IMR-90 (cell line): ENCODE data around the gene MAP6. TPM values are rescaled to one million over a fixed set of nuclear protein-coding genes. Genes with fewer than 3 reads are reported as not detected.

Source experiments
- ATAC-seq: fragments of 200-7000 bp; cut with Tn5 transposase; 2 replicates; pipeline ENCODE4 v1.9.1; 2020; ENCODE audit warnings: low read depth, mild to moderate bottlenecking, moderate library complexity
- BruUV-seq: library from RNA; stranded (reverse); fragments of 400-500 nt; replicated peaks from 2 replicates; lab custom pipeline; 2021; lab: Mats Ljungman, UMichigan
- CTCF ChIA-PET: fragments of 300-600 bp; formaldehyde crosslinking; extraction: SDS; loops from one replicate; lab custom pipeline; 2021; ENCODE audit warnings: antibody characterized with exemption; lab: Yijun Ruan, JAX
- POLR2A ChIA-PET: fragments of 300-600 bp; sonication (Branson Sonifier 250); formaldehyde crosslinking; loops from one replicate; lab custom pipeline; 2022; ENCODE audit warnings: antibody characterized with exemption; ENCODE audit not compliant: unreplicated experiment; lab: Charles Lee
- DNase-seq: peaks from one replicate; pipeline ENCODE4 v3.0.0; 2013
- H2AFZ ChIP-seq: replicated peaks from 2 replicates; pipeline ENCODE3; 2013; ENCODE audit warnings: low read length, mild to moderate bottlenecking; ENCODE audit not compliant: poor library complexity
- H2AK5ac ChIP-seq: 2 replicates; pipeline ENCODE4 v1.6.1; 2013; ENCODE audit warnings: low read depth, low read length, inconsistent platforms
- H2AK9ac ChIP-seq: replicated peaks from 2 replicates; pipeline ENCODE3; 2013; ENCODE audit warnings: mild to moderate bottlenecking, low read depth, low read length, moderate library complexity; ENCODE audit not compliant: poor library complexity
- H2BK120ac ChIP-seq: 2 replicates; pipeline ENCODE4 v1.6.1; 2013; ENCODE audit warnings: low read depth, low read length, inconsistent platforms
- H2BK15ac ChIP-seq: 3 replicates; pipeline ENCODE4 v1.6.1; 2013; ENCODE audit warnings: low read depth, low read length, inconsistent platforms
- H2BK20ac ChIP-seq: 2 replicates; pipeline ENCODE4 v1.6.1; 2013; ENCODE audit warnings: low read depth, mild to moderate bottlenecking, inconsistent platforms, low read length, moderate library complexity
- H2BK5ac ChIP-seq: 2 replicates; pipeline ENCODE4 v1.6.1; 2013; ENCODE audit warnings: mild to moderate bottlenecking, low read depth, low read length, inconsistent platforms; ENCODE audit not compliant: poor library complexity, severe bottlenecking
- H3K14ac ChIP-seq: replicated peaks from 2 replicates; pipeline ENCODE4 v1.6.1; 2013; ENCODE audit warnings: low read depth, low read length, inconsistent platforms
- H3K18ac ChIP-seq: 2 replicates; pipeline ENCODE4 v1.6.1; 2013; ENCODE audit warnings: low read depth, low read length, control low read depth
- H3K23ac ChIP-seq: 2 replicates; pipeline ENCODE4 v1.6.1; 2013; ENCODE audit warnings: low read depth, low read length, inconsistent platforms
- H3K27ac ChIP-seq: 2 replicates; pipeline ENCODE4 v1.5.1; 2013; ENCODE audit warnings: mild to moderate bottlenecking, control low read depth, low read length; ENCODE audit not compliant: insufficient read depth
- H3K27me3 ChIP-seq: 2 replicates; pipeline ENCODE4 v1.6.1; 2013; ENCODE audit warnings: low read length; ENCODE audit not compliant: control insufficient read depth, insufficient read depth
- H3K36me3 ChIP-seq: 2 replicates; pipeline ENCODE4 v1.6.1; 2013; ENCODE audit warnings: low read length, mixed read lengths; ENCODE audit not compliant: control insufficient read depth, insufficient read depth
- H3K4ac ChIP-seq: 2 replicates; pipeline ENCODE4 v1.6.1; 2013; ENCODE audit warnings: low read depth, low read length, inconsistent platforms
- H3K4me1 ChIP-seq: 2 replicates; pipeline ENCODE4 v1.6.1; 2013; ENCODE audit warnings: low read length, mixed read lengths; ENCODE audit not compliant: control insufficient read depth, insufficient read depth
- H3K4me2 ChIP-seq: 2 replicates; pipeline ENCODE4 v1.6.1; 2013; ENCODE audit warnings: low read depth, mild to moderate bottlenecking, control low read depth, low read length, moderate library complexity
- H3K4me3 ChIP-seq: 2 replicates; pipeline ENCODE4 v1.5.1; 2013; ENCODE audit warnings: low read depth, mild to moderate bottlenecking, control low read depth, low read length, moderate library complexity; ENCODE audit not compliant: insufficient read depth
- H3K56ac ChIP-seq: 2 replicates; pipeline ENCODE4 v1.6.1; 2013; ENCODE audit warnings: low read length, inconsistent platforms; ENCODE audit not compliant: insufficient read depth; ENCODE audit errors: extremely low read depth
- H3K79me1 ChIP-seq, 2 experiments: 2 replicates each; pipeline ENCODE4 v1.6.1; 2013; ENCODE audit warnings: low read length in 2 of 2, inconsistent platforms in 1 of 2, low read depth in 1 of 2
- H3K9ac ChIP-seq: 2 replicates; pipeline ENCODE4 v1.6.1; 2013; ENCODE audit warnings: low read depth, low read length, control low read depth
- H3K9me1 ChIP-seq: 2 replicates; pipeline ENCODE4 v1.6.1; 2013; ENCODE audit warnings: low read length, inconsistent platforms; ENCODE audit not compliant: insufficient read depth
- H3K9me3 ChIP-seq: 2 replicates; pipeline ENCODE4 v1.6.1; 2013; ENCODE audit warnings: low read length; ENCODE audit not compliant: control insufficient read depth, insufficient read depth
- H4K20me1 ChIP-seq: 2 replicates; pipeline ENCODE4 v1.6.1; 2013; ENCODE audit warnings: low read length, inconsistent platforms; ENCODE audit not compliant: insufficient read depth
- H4K5ac ChIP-seq: 2 replicates; pipeline ENCODE4 v1.6.1; 2013; ENCODE audit warnings: mild to moderate bottlenecking, low read depth, low read length, control low read depth
- H4K8ac ChIP-seq, 2 experiments: 2 replicates each; pipeline ENCODE4 v1.6.1; 2013; ENCODE audit warnings: low read depth in 2 of 2, low read length in 2 of 2, control low read depth in 1 of 2, inconsistent platforms in 1 of 2
- H4K91ac ChIP-seq: 2 replicates; pipeline ENCODE4 v1.6.1; 2013; ENCODE audit warnings: low read depth, low read length, inconsistent platforms; ENCODE audit not compliant: insufficient read depth
- BHLHE40 ChIP-seq: fragments of 150-350 bp; IDR thresholded peaks from 2 replicates; pipeline ENCODE4 v1.6.1; 2016; ENCODE audit warnings: mild to moderate bottlenecking, low read depth, low read length
- CEBPB ChIP-seq: IDR thresholded peaks from 2 replicates; pipeline ENCODE4 v1.6.1; 2012; ENCODE audit warnings: low read depth, low read length, improper control_type of control experiment
- CHD1 ChIP-seq: IDR thresholded peaks from 2 replicates; pipeline ENCODE4 v1.6.1; 2012; ENCODE audit warnings: low read depth, low read length, improper control_type of control experiment
- CTCF ChIP-seq: conservative IDR thresholded peaks from 2 replicates; pipeline ENCODE4 v1.5.1; 2012; ENCODE audit warnings: mild to moderate bottlenecking, low read depth, low read length, improper control_type of control experiment
- ELK1 ChIP-seq: fragments of 150-350 bp; IDR thresholded peaks from 2 replicates; pipeline ENCODE4 v1.6.1; 2016; ENCODE audit warnings: low read depth, mild to moderate bottlenecking, low read length, moderate library complexity, borderline replicate concordance
- FOS ChIP-seq: fragments of 150-350 bp; IDR thresholded peaks from 2 replicates; pipeline ENCODE4 v1.6.1; 2016; ENCODE audit warnings: low read depth, low read length
- MAFK ChIP-seq: IDR thresholded peaks from 2 replicates; pipeline ENCODE4 v1.6.1; 2012; ENCODE audit warnings: low read depth, low read length, improper control_type of control experiment
- MAZ ChIP-seq: IDR thresholded peaks from 2 replicates; pipeline ENCODE4 v1.6.1; 2012; ENCODE audit warnings: low read depth, mild to moderate bottlenecking, low read length, improper control_type of control experiment, moderate library complexity, borderline replicate concordance
- NFE2L2 ChIP-seq: fragments of 150-350 bp; IDR thresholded peaks from 2 replicates; pipeline ENCODE4 v1.6.1; 2016; ENCODE audit warnings: low read depth, mild to moderate bottlenecking, low read length
- POLR2A ChIP-seq: IDR thresholded peaks from 2 replicates; pipeline ENCODE4 v1.6.1; 2012; ENCODE audit warnings: mild to moderate bottlenecking, low read depth, low read length
- RAD21 ChIP-seq: IDR thresholded peaks from 2 replicates; pipeline ENCODE4 v1.6.1; 2012; ENCODE audit warnings: low read length, improper control_type of control experiment
- RCOR1 ChIP-seq: IDR thresholded peaks from 2 replicates; pipeline ENCODE4 v1.6.1; 2012; ENCODE audit warnings: mild to moderate bottlenecking, low read length, improper control_type of control experiment; ENCODE audit not compliant: insufficient replicate concordance
- USF2 ChIP-seq: fragments of 150-350 bp; IDR thresholded peaks from 2 replicates; pipeline ENCODE4 v1.6.1; 2017; ENCODE audit warnings: mild to moderate bottlenecking, antibody characterized with exemption, low read length, low read depth
- WGBS, 2 experiments: methylation state at CpG; one replicate each; pipeline versions ENCODE4 v1.1.5 to v1.1.7; 2013; ENCODE audit warnings: missing lambda C conversion rate in 2 of 2; ENCODE audit not compliant: insufficient read length in 1 of 2; ENCODE audit errors: extremely low coverage in 2 of 2; 5-methylcytosine and 5-hydroxymethylcytosine counted together
- dilution Hi-C: fragments of 300-500 bp; cut with HindIII; formaldehyde crosslinking; loops from one replicate; pipeline ENCODE4 v1.14.3; 2018; ENCODE audit warnings: low sequenced_read_pairs; ENCODE audit not compliant: unreplicated experiment
- in situ Hi-C: fragments of 300-500 bp; cut with MboI; formaldehyde crosslinking; loops from 3 replicates; pipeline ENCODE4 v1.14.3; 2019; ENCODE audit warnings: low sequenced_read_pairs, inconsistent platforms, mixed read lengths
- intact Hi-C: fragments of 100-400 bp; cut with micrococcal nuclease; formaldehyde crosslinking; loops from 2 replicates; pipeline ENCODE4 v1.10.0; 2022
- polyA plus RNA-seq, 3 experiments: library from polyadenylated mRNA; depleted of rRNA; stranded (reverse); fragments of >200 nt; gene quantifications; 2 replicates each; pipeline ENCODE4 v1.2.3, GENCODE V29; 2012; ENCODE audit warnings: low replicate concordance in 1 of 3
- total RNA-seq: library from RNA; depleted of rRNA; stranded (reverse); fragments of >200 nt; gene quantifications from 2 replicates; pipeline ENCODE4 v1.2.3, GENCODE V29; 2012

The MAP6 gene
- total and polyA plus RNA-seq, 2 of the 4 experiments (the other 2 are of a cell fraction), result 3.0 to 3.4 TPM

GRCh38 chr11:75557666-75558494, 111.0 kb downstream of the MAP6 start:
- intact Hi-C loops, result no loop called here
- H2AFZ ChIP-seq, result peak overlapping the region; percentile 64
- no TSS peak for BruUV-seq
- peaks cover 7% of the 10 kb centered on the region for H4K20me1 ChIP-seq
- peak overlapping the region; percentile 94 for H3K18ac ChIP-seq
- no peak overlapping the region for H3K4me3 ChIP-seq
- H3K9ac ChIP-seq, result peak overlapping the region; percentile 88
- peak overlapping the region; percentile 78 for H3K4me2 ChIP-seq
- H3K79me1 ChIP-seq, result peaks cover 13 to 58% of the 10 kb centered on the region in 2 experiments
- peak overlapping the region; percentile 98 for H3K23ac ChIP-seq
- dilution Hi-C loops, result no loop called here
- ChIA-PET POLR2A (interaction anchor here (1.1 to 1.2 kb wide), 2 partner anchors 9 to 17 kb away, joined by 7 to 8 read pairs; no protein-coding TSS in a partner anchor), CTCF (interaction anchor here (1.2 kb wide), 1 partner anchor 12 kb away, joined by 5 read pairs; no protein-coding TSS in a partner anchor)
- H3K9me3 ChIP-seq, result no peaks in the 10 kb centered on the region
- H3K4ac ChIP-seq, result peak overlapping the region; percentile 100
- H3K56ac ChIP-seq, result peak overlapping the region; percentile 98
- peak overlapping the region; percentile 97 for H4K5ac ChIP-seq
- H2BK120ac ChIP-seq, result peak overlapping the region; percentile 99
- H2AK5ac ChIP-seq, result peak overlapping the region; percentile 100
- H2BK15ac ChIP-seq, result peak overlapping the region; percentile 100; the same call in 2 of the 3 replicates
- peak overlapping the region; percentile 97 for H3K14ac ChIP-seq
- H4K91ac ChIP-seq, result peak overlapping the region; percentile 99
- H3K9me1 ChIP-seq, result peaks cover 41% of the 10 kb centered on the region
- peak; percentile 95 for DNase-seq
- H3K36me3 ChIP-seq, result no peaks in the 10 kb centered on the region
- H2BK20ac ChIP-seq, result peak overlapping the region; percentile 96
- H3K27ac ChIP-seq, result peak overlapping the region; percentile 96
- peaks cover 51% of the 10 kb centered on the region for H3K4me1 ChIP-seq
- H4K8ac ChIP-seq, result peak overlapping the region; percentile 87 to 99
- 0% methylated on average over 1 of the region's 17 CpGs; no CpG with 5 or more reads in 1 of the 2 experiments for WGBS, 2 experiments
- peak overlapping the region; percentile 99 for H2AK9ac ChIP-seq
- H3K27me3 ChIP-seq, result no peaks in the 10 kb centered on the region
- in situ Hi-C loops, result no loop called here
- peak overlapping the region; percentile 97 for H2BK5ac ChIP-seq
- peak; percentile 21 for ATAC-seq
- TF ChIP-seq BHLHE40 (peak; percentile 58; the same call in 1 of the 2 replicates), RCOR1 (no peak), CTCF (no peak), POLR2A (peak; percentile 36; the same call in 1 of the 2 replicates), FOS (peak; percentile 47; the same call in 1 of the 2 replicates), MAZ (peak; percentile 91), USF2 (peak; percentile 58; the same call in 1 of the 2 replicates), ELK1 (no peak), MAFK (no peak), RAD21 (no peak), NFE2L2 (peak; percentile 70; the same call in 1 of the 2 replicates), CEBPB (no peak), CHD1 (no peak)
